ENCODE data around the gene SHROOM3.

GRCh38 chr4:76544725-76545124, 109.7 kb downstream of the SHROOM3 start:
- no peak for TF ChIP-seq TAF1 (IDR thresholded peaks at IDR 0.05; ENCODE audit: borderline replicate concordance, insufficient read depth, low read length)
- TF ChIP-seq POLR2AphosphoS5 (IDR thresholded peaks at IDR 0.05; ENCODE audit: low read depth, low read length), result no peak

Data from PFSK-1 (cell line).